GM12873 (cell line): ENCODE results near the gene CLEC20A.

Experiments
- TF ChIP-seq, protein P1 (sequence below): IDR thresholded peaks from 2 replicates; pipeline ENCODE4 v1.5.1; 2012; ENCODE audit warnings: low read depth, mild to moderate bottlenecking, moderate library complexity, low read length, control low read depth; ENCODE audit not compliant: insufficient read depth; ENCODE audit errors: missing control alignments

Gene CLEC20A

DNA sequence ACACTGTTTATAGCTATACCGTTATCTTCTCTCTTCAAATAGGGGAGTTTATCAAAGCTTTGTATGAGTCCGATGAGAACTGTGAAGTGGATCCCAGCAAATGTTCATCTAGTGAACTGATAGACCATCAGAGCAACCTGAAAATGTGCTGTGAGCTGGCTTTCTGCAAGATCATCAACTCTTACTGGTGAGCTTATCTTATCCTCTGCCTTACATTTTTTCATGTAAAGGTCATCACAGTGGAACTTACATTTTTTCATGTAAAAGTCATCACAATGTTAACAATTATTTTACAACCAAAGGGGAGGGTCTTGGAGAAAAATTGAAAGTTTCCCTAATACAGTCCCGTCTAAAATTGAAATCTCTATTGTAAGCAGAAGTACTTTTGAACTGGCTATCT is 45.2 kb downstream of the CLEC20A start:
- TF ChIP-seq, protein P1, sequence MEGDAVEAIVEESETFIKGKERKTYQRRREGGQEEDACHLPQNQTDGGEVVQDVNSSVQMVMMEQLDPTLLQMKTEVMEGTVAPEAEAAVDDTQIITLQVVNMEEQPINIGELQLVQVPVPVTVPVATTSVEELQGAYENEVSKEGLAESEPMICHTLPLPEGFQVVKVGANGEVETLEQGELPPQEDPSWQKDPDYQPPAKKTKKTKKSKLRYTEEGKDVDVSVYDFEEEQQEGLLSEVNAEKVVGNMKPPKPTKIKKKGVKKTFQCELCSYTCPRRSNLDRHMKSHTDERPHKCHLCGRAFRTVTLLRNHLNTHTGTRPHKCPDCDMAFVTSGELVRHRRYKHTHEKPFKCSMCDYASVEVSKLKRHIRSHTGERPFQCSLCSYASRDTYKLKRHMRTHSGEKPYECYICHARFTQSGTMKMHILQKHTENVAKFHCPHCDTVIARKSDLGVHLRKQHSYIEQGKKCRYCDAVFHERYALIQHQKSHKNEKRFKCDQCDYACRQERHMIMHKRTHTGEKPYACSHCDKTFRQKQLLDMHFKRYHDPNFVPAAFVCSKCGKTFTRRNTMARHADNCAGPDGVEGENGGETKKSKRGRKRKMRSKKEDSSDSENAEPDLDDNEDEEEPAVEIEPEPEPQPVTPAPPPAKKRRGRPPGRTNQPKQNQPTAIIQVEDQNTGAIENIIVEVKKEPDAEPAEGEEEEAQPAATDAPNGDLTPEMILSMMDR, result no peak

DNA sequence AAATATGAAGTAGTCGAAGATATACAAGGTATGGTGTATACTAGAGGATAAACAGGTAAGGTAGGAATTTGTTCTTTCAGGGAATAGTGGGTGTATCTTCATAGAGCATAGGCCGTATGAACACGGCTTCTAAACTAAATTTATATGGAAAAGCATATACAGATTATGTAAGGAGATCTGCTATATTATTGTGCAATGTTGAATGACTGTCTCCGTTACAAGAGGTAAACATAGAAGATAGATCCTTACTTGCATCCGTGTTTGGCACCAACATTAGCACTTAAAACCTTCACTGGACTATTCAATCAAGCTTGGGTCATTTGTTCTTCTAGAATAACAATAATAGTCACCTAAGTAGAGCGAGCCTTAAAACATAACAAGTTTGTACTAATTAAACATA is 45.9 kb downstream of the CLEC20A start:
- TF ChIP-seq, protein P1, result no peak

DNA sequence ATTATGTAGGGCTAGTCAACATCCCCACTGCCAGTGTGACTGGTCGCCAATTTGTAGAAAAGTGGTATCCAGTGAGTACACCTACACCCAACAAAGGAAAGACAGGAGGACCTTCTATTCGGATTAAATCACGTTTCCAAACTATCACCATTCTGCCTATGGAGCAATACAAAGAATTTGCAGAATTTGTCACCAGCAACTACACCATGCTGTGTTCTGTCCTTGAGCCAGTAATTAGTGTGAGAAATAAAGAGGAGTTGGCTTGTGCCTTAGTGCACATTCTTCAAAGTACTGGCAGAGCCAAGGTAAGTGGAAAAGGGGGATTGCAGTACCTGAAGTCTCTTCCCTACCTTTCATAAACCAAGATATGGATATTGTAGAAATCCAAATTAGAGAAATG is 53.8 kb downstream of the CLEC20A start:
- TF ChIP-seq, protein P1, result no peak

DNA sequence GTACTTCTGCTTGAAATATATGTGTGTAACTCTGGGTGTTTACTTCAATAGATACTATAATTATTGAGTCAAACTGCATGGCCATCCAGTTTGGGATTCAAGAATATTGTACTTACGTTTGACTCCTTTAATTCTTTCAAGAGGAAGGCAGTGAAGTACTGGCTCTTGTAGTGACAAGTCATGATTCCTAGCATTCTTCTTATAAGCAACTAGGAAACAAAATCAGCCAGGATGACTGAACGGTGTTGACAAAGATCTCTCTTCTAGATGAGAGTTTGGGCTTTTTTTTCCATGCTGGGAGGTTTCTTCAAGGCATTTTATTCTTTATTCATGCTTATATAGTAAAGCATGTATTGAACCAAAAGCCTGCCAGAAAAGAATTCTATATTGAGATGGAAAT is 58.3 kb downstream of the CLEC20A start:
- TF ChIP-seq, protein P1, result no peak

DNA sequence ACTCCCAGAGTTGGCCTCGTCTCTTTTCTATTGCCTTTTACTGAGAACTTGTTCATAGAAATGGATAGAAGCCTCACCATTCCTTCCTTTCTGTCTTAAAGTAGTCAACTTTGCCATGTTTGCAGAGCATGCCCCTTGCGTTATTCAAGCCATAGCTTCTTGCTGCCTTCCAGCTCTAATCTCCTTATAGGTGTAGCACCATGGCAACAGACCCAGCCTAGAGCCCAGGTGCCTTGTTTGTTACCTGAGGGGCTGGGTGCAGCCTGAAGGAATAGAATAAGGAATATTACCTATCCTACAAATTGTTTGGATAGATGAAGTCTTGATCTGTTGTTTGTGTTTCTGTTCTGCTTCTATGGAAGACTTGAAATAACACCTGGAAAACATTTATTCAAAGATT is 59.9 kb downstream of the CLEC20A start:
- TF ChIP-seq, protein P1, result no peak

DNA sequence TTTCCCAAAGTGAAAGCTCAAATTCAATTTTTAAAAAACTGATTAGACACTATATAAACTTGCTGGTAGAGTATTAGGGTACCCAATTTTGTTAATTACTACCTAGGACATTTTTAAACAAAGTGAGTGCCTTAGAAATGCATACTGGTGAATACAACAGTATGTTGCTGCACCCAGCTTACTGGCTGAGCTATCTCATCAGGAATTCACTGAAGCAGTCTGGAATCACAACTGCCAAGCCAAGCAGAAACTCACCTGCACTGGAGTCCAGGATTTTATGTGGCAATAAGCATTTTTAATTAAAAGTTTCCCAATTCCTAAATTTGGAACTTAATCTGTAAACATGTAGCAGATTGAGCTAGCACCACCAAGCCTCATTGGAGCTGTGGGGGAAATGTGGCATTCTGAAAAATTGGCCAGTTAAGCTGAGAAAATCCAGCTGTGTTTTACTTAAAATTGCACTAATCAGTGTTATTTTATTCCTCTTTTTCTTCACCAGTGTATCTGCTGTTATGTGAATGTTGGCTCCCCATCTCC is 61.8 kb downstream of the CLEC20A start:
- TF ChIP-seq, protein P1, result no peak

DNA sequence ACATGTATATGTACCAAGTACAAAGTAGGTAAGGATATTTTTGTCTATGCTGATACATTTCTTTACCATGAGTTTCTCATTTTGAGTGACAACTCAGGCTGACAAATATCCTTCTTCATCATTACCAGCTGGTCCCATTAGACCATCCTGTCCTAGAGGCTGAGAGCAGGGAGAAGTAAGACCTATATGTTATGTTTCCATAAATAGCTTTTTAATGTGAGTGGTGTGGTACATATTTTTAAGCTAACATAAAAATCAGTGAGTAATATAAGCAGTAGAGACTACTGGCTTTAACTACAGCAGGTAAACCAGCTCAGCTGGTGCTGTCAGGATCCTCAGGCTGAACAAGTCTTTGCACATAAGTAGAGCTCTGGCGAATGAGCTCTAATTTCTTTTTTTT is 62.4 kb downstream of the CLEC20A start:
- TF ChIP-seq, protein P1, result no peak
